Bronchial smooth muscle cell (primary cell): ENCODE results near the gene HK1. TPM values are rescaled to one million over a fixed set of nuclear protein-coding genes. Genes with fewer than 3 reads are reported as not detected.

Experiments
- total RNA-seq: library from RNA; depleted of rRNA; stranded (reverse); fragments of >200 nt; gene quantifications from 2 replicates; pipeline ENCODE4 v1.2.1, GENCODE V29; 2014

HK1 gene
- total RNA-seq = 93.5 and 113 TPM in 2 replicates

GRCh38 chr10:69278446-69278963 lies at the start of gene HK1:
HK1 (plus strand) TSS chr10:69278496.

GRCh38 chr10:69416695-69417094 lies 138.4 kb downstream of the HK1 start, which contains the start of gene TACR2:
TACR2 (minus strand) TSS chr10:69416918; CDS start chr10:69416323, 595 bp downstream.

GRCh38 chr10:69451209-69451783 lies 173.0 kb downstream of the HK1 start, which contains the start of gene TSPAN15:
TSPAN15 (plus strand) TSS chr10:69451465; CDS start chr10:69451595, 130 bp downstream.

Other genes with a start within 250 kb of the HK1 start
- 47.3 and 81.2 TPM in 2 replicates for gene SRGN, start 190.4 kb upstream of the HK1 start, total RNA-seq
- 12.4 and 33.6 TPM in 2 replicates for gene VPS26A, start 154.3 kb upstream of the HK1 start, total RNA-seq
- gene SUPV3L1, start 98.3 kb upstream of the HK1 start, total RNA-seq = 23.2 and 29.6 TPM in 2 replicates
- gene HKDC1, start 58.2 kb upstream of the HK1 start, total RNA-seq = under 0.01 and 0.77 TPM in 2 replicates
- under 0.01 TPM in 1 of 2 replicates, not detected in the other for gene TACR2, start 138.4 kb downstream of the HK1 start, total RNA-seq
- gene TSPAN15, start 173.0 kb downstream of the HK1 start, total RNA-seq = 2.1 TPM in 1 of 2 replicates, not detected in the other